ENCODE measurements around the gene ATP2B2.

- TF ChIP-seq EZH2 (IDR thresholded peaks at IDR 0.05; ENCODE audit: low read depth, low read length, severe bottlenecking), result no peak
- no peak for TF ChIP-seq KDM4A (IDR thresholded peaks at IDR 0.05; ENCODE audit: low read depth, low read length, severe bottlenecking)
- TF ChIP-seq CTCF (IDR thresholded peaks at IDR 0.05; ENCODE audit: control extremely low read depth in 1 of 3, insufficient read depth in 1 of 3, low read depth in 1 of 3, low read length in 3 of 3), result no peak
- TF ChIP-seq SP1 (IDR thresholded peaks at IDR 0.05; ENCODE audit: low read depth, low read length), result no peak
- no peak for TF ChIP-seq RAD21 (IDR thresholded peaks at IDR 0.05 in 1 of 2, conservative IDR thresholded peaks at IDR 0.05 in 1 of 2; ENCODE audit: low read depth in 2 of 2, low read length in 2 of 2)
- no peak for TF ChIP-seq EP300 (IDR thresholded peaks at IDR 0.05; ENCODE audit: borderline replicate concordance in 1 of 2, low read depth in 2 of 2, low read length in 2 of 2)
- no peak for TF ChIP-seq TAF1 (IDR thresholded peaks at IDR 0.05; ENCODE audit: low read depth, low read length)
- TF ChIP-seq POLR2A (IDR thresholded peaks at IDR 0.05; ENCODE audit: control extremely low read depth in 1 of 2, low read depth in 2 of 2, low read length in 2 of 2), result no peak
- TF ChIP-seq BRCA1 (IDR thresholded peaks at IDR 0.05; ENCODE audit: low read depth, low read length), result no peak
These were observed 22.1 kb downstream of the ATP2B2 start for GRCh38 chr3:10483364-10483675.

All from H1 (cell line).